Measurements from ENCODE around the gene RCE1.

RCE1 gene

GRCh38 chr11:66889960-66890359 is 46.7 kb downstream of the RCE1 start:
- no peak for TF ChIP-seq CTCF (IDR thresholded peaks at IDR 0.05)
- no peak for DNase-seq (ENCODE audit: low spot score)
- H3K27ac ChIP-seq, result no peak overlapping the region
- H3K4me3 ChIP-seq, result no peak overlapping the region

- Histone ChIP-seq H3K4me3 (no peak overlapping the region), H3K27ac (no peak overlapping the region)
- TF ChIP-seq CTCF (IDR thresholded peaks at IDR 0.05), result no peak
- no peak for DNase-seq (ENCODE audit: low spot score)
Measured at GRCh38 chr11:66891851-66892660, 48.8 kb downstream of the RCE1 start.

GRCh38 chr11:66892911-66893310 is 49.7 kb downstream of the RCE1 start:
- Histone ChIP-seq H3K27ac (no peak overlapping the region), H3K4me3 (no peak overlapping the region)
- no peak for TF ChIP-seq CTCF (IDR thresholded peaks at IDR 0.05)
- DNase-seq (ENCODE audit: low spot score), result no peak

GRCh38 chr11:66894141-66894540 is 50.9 kb downstream of the RCE1 start:
- no peak for TF ChIP-seq CTCF (IDR thresholded peaks at IDR 0.05)

More at GRCh38 chr11:66894141-66894540, 50.9 kb downstream of the RCE1 start:
- Histone ChIP-seq H3K4me3 (no peak overlapping the region), H3K27ac (no peak overlapping the region)
- DNase-seq (ENCODE audit: low spot score), result no peak

Data from coronary artery (tissue), 2 donors.